H9 (cell line): Measurements from ENCODE around the gene SH2B2. TPM values are rescaled to one million over a fixed set of nuclear protein-coding genes. Genes with fewer than 3 reads are reported as not detected.

Source experiments
- DNase-seq: peaks from one replicate; pipeline ENCODE4 v3.0.0-alpha.2; 2017
- H2AFZ ChIP-seq: one replicate; pipeline ENCODE4 v1.6.1; 2013; ENCODE audit warnings: mild to moderate bottlenecking, low read length, control low read depth, moderate library complexity
- H2AK5ac ChIP-seq: 2 replicates; pipeline ENCODE4 v1.6.1; 2013; ENCODE audit warnings: low read length, control low read depth, mixed read lengths; ENCODE audit not compliant: insufficient read length
- H2BK120ac ChIP-seq: one replicate; pipeline ENCODE4 v1.6.1; 2013; ENCODE audit warnings: low read depth, mild to moderate bottlenecking, low read length, control low read depth, inconsistent platforms; ENCODE audit not compliant: poor library complexity, severe bottlenecking
- H2BK12ac ChIP-seq: 2 replicates; pipeline ENCODE4 v1.6.1; 2013; ENCODE audit warnings: low read length, control low read depth, mixed read lengths, low read depth; ENCODE audit not compliant: insufficient read length
- H2BK15ac ChIP-seq: 2 replicates; pipeline ENCODE4 v1.6.1; 2013; ENCODE audit warnings: low read depth, low read length, control low read depth
- H2BK20ac ChIP-seq: one replicate; pipeline ENCODE4 v1.6.1; 2013; ENCODE audit warnings: low read depth, mild to moderate bottlenecking, low read length, control low read depth, inconsistent platforms; ENCODE audit not compliant: poor library complexity, severe bottlenecking
- H2BK5ac ChIP-seq: 2 replicates; pipeline ENCODE4 v1.6.1; 2013; ENCODE audit warnings: low read length, control low read depth, mixed read lengths; ENCODE audit not compliant: insufficient read length
- H3K14ac ChIP-seq: 2 replicates; pipeline ENCODE4 v1.6.1; 2013; ENCODE audit warnings: low read length, control low read depth; ENCODE audit not compliant: insufficient read depth
- H3K18ac ChIP-seq: 2 replicates; pipeline ENCODE4 v1.6.1; 2013; ENCODE audit warnings: low read depth, mild to moderate bottlenecking, mixed read lengths, low read length, control low read depth; ENCODE audit not compliant: insufficient read length
- H3K23ac ChIP-seq: 2 replicates; pipeline ENCODE4 v1.6.1; 2013; ENCODE audit warnings: low read length, control low read depth, mixed read lengths, low read depth; ENCODE audit not compliant: insufficient read length
- H3K23me2 ChIP-seq: 2 replicates; pipeline ENCODE4 v1.6.1; 2013; ENCODE audit warnings: low read depth, mild to moderate bottlenecking, mixed read lengths, low read length, control low read depth; ENCODE audit not compliant: insufficient read length, poor library complexity, severe bottlenecking
- H3K27ac ChIP-seq: 2 replicates; pipeline ENCODE4 v1.5.1; 2013; ENCODE audit warnings: low read length, control low read depth, mixed read lengths, low read depth; ENCODE audit not compliant: insufficient read length
- H3K27me3 ChIP-seq: 2 replicates; pipeline ENCODE4 v1.6.1; 2013; ENCODE audit warnings: low read length, control low read depth, inconsistent platforms; ENCODE audit not compliant: insufficient read depth
- H3K4ac ChIP-seq: 2 replicates; pipeline ENCODE4 v1.6.1; 2013; ENCODE audit warnings: low read depth, mild to moderate bottlenecking, control low read depth, inconsistent platforms, low read length, moderate library complexity
- H3K4me1 ChIP-seq: 2 replicates; pipeline ENCODE4 v1.6.1; 2013; ENCODE audit warnings: low read length, control low read depth, inconsistent platforms; ENCODE audit not compliant: insufficient read depth
- H3K4me2 ChIP-seq: 2 replicates; pipeline ENCODE4 v1.6.1; 2013; ENCODE audit warnings: low read length, control low read depth, mixed read lengths; ENCODE audit not compliant: insufficient read length, insufficient read depth
- H3K56ac ChIP-seq: 2 replicates; pipeline ENCODE4 v1.6.1; 2013; ENCODE audit warnings: low read depth, mild to moderate bottlenecking, mixed read lengths, low read length, control low read depth; ENCODE audit not compliant: insufficient read length
- H3K79me1 ChIP-seq: 2 replicates; pipeline ENCODE4 v1.6.1; 2013; ENCODE audit warnings: low read depth, mild to moderate bottlenecking, moderate library complexity, low read length, control low read depth, inconsistent platforms; ENCODE audit not compliant: insufficient read depth, poor library complexity, severe bottlenecking
- H3K79me2 ChIP-seq: 2 replicates; pipeline ENCODE4 v1.6.1; 2013; ENCODE audit warnings: low read length, control low read depth, inconsistent platforms; ENCODE audit not compliant: insufficient read depth
- H3K9ac ChIP-seq: 2 replicates; pipeline ENCODE4 v1.6.1; 2013; ENCODE audit warnings: low read length, control low read depth, mixed read lengths; ENCODE audit not compliant: insufficient read length; ENCODE audit errors: extremely low read depth
- H3K9me3 ChIP-seq: one replicate; pipeline ENCODE4 v1.6.1; 2013; ENCODE audit warnings: low read depth, low read length, inconsistent platforms; ENCODE audit not compliant: control insufficient read depth
- H3T11ph ChIP-seq: one replicate; pipeline ENCODE4 v1.6.1; 2013; ENCODE audit warnings: mild to moderate bottlenecking, low read length, control low read depth, inconsistent platforms
- H4K20me1 ChIP-seq: one replicate; pipeline ENCODE4 v1.6.1; 2013; ENCODE audit not compliant: control insufficient read depth, insufficient read length, insufficient read depth
- H4K5ac ChIP-seq: 2 replicates; pipeline ENCODE4 v1.6.1; 2013; ENCODE audit warnings: low read depth, mild to moderate bottlenecking, mixed read lengths, low read length, control low read depth; ENCODE audit not compliant: insufficient read length
- H4K8ac ChIP-seq: replicated peaks from 2 replicates; pipeline ENCODE4 v1.6.1; 2013; ENCODE audit warnings: low read length, control low read depth, mixed read lengths, low read depth; ENCODE audit not compliant: insufficient read length
- H4K91ac ChIP-seq: 2 replicates; pipeline ENCODE4 v1.6.1; 2013; ENCODE audit warnings: low read depth, mild to moderate bottlenecking, moderate library complexity, mixed read lengths, low read length, control low read depth; ENCODE audit not compliant: insufficient read length
- H3K27ac Mint-ChIP-seq, 3 experiments: 2 replicates in 2 of 3; 3 replicates in 1 of 3; pipeline ENCODE4 v1.8.0; 2020 to 2021; ENCODE audit warnings: mixed read lengths in 3 of 3, mild to moderate bottlenecking in 1 of 3, moderate library complexity in 1 of 3
- H3K27me3 Mint-ChIP-seq: 2 replicates; pipeline ENCODE4 v1.8.0; 2021; ENCODE audit warnings: low read depth, mild to moderate bottlenecking, moderate library complexity, mixed read lengths
- H3K36me3 Mint-ChIP-seq, 3 experiments: 2 replicates in 2 of 3; 3 replicates in 1 of 3; pipeline ENCODE4 v1.8.0; 2020 to 2021; ENCODE audit warnings: low read depth in 3 of 3, mixed read lengths in 3 of 3; ENCODE audit not compliant: insufficient read depth in 1 of 3
- H3K4me1 Mint-ChIP-seq, 2 experiments: 2 replicates each; pipeline ENCODE4 v1.8.0; 2020; ENCODE audit warnings: mixed read lengths in 2 of 2
- H3K4me3 Mint-ChIP-seq, 2 experiments: 2 replicates in 1 of 2; 3 replicates in 1 of 2; pipeline ENCODE4 v1.8.0; 2020 to 2021; ENCODE audit warnings: mild to moderate bottlenecking in 2 of 2, mixed read lengths in 2 of 2, moderate library complexity in 1 of 2
- H3K9me3 Mint-ChIP-seq, 2 experiments: 2 replicates in 1 of 2; 3 replicates in 1 of 2; pipeline ENCODE4 v1.8.0; 2020; ENCODE audit warnings: mild to moderate bottlenecking in 2 of 2, mixed read lengths in 2 of 2, moderate library complexity in 1 of 2
- WGBS: extraction: QIAGEN DNeasy Blood & Tissue Kit; methylation state at CpG from one replicate; pipeline ENCODE4 v1.1.7; 2013; ENCODE audit warnings: missing lambda C conversion rate, low lambda C conversion rate, mixed read lengths; ENCODE audit not compliant: insufficient read length; ENCODE audit errors: extremely low coverage; 5-methylcytosine and 5-hydroxymethylcytosine counted together
- total RNA-seq: library from RNA; stranded (reverse); gene quantifications from 2 replicates; pipeline ENCODE4 v1.2.1, GENCODE V29; 2021
- TF ChIP-seq, protein P1 (sequence below): fragments of 200-600 bp; sonication (generic); conservative IDR thresholded peaks from 3 replicates; pipeline ENCODE4 v1.8.0; 2021; ENCODE audit warnings: antibody characterized with exemption, mild to moderate bottlenecking

The SH2B2 gene
- total RNA-seq, 1 experiment from 2014 or later: 10.4 TPM

DNA sequence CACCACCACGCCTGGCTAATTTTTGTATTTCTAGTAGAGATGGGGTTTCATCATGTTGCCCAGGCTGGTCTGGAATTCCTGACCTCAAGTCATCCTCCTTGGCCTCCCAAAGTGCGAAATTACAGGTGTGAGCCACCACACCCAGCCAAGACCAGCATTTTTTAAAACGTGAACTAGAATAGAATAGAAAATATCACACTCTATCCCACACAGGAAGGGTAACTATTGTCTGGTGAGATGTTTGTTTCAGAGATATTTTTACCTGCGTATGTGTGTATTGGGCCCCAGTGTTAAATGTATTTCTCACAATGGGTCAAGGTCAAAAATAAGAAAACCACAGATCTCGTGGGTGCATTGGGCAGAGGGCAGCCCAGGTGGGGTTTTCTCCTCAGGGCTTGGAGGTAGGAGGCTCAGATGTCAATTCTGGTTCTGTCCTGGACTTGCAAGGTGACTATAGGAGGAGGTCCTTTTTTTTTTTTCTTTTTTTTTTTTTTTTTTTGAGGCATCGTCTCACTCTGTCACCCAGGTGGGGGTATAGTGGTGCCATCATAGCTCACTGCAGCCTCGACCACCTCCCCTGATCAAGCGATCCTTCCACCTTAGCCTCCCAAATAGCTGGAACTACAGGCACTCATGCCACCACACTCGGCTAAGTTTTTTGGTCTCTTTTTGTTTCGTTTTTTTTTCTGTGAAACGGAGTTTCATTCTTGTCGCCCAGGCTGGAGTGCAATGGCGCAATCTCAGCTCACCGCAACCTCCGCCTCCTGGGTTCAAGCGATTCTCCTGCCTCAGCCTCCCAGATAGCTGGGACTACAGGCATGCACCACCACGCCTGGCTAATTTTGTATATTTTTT, 19.0 kb downstream of the SH2B2 start:
- H3K4me3 Mint-ChIP-seq: no peak overlapping the region
- H3K4me2 ChIP-seq: no peak overlapping the region

More for the DNA sequence above, 19.0 kb downstream of the SH2B2 start:
- H3K27ac ChIP-seq: no peak overlapping the region
- no peak overlapping the region for H3K18ac ChIP-seq
- H2BK5ac ChIP-seq: no peak overlapping the region
- H2BK20ac ChIP-seq: no peak overlapping the region
- H3K9ac ChIP-seq: no peak overlapping the region
- no peak overlapping the region for H3K4ac ChIP-seq
- no peaks in the 10 kb centered on the region for H3K9me3 ChIP-seq
- H3K56ac ChIP-seq: no peak overlapping the region
- no peak overlapping the region for H2BK12ac ChIP-seq
- H4K5ac ChIP-seq: no peak overlapping the region
- no peak overlapping the region for H3K14ac ChIP-seq
- H3K27me3 ChIP-seq: no peaks in the 10 kb centered on the region
- H4K8ac ChIP-seq: no peak overlapping the region
- no peak overlapping the region for H2BK120ac ChIP-seq
- H4K91ac ChIP-seq: no peak overlapping the region
- no peak overlapping the region for H3T11ph ChIP-seq
- no peaks in the 10 kb centered on the region for H3K9me3 Mint-ChIP-seq
- H2AFZ ChIP-seq: no peak overlapping the region
- no peaks in the 10 kb centered on the region; the same call in 1 of the 2 replicates for H3K4me1 ChIP-seq
- peaks cover 8% of the 10 kb centered on the region for H3K27me3 Mint-ChIP-seq
- H3K4me1 Mint-ChIP-seq: peaks cover 9 to 16% of the 10 kb centered on the region in 2 experiments
- H3K36me3 Mint-ChIP-seq: peaks cover 0 to 20% (median 6%) of the 10 kb centered on the region in 3 experiments; a peak in 5 of 7 replicates
- no CpG with 5 or more reads among the region's 17 CpGs for WGBS
- H3K27ac Mint-ChIP-seq: peak overlapping the region in 1 of 3 experiments; percentile 78; a peak in 1 of 7 replicates
- H3K23me2 ChIP-seq: no peaks in the 10 kb centered on the region
- H2BK15ac ChIP-seq: no peak overlapping the region
- H3K23ac ChIP-seq: no peak overlapping the region
- H3K79me1 ChIP-seq: no peaks in the 10 kb centered on the region
- H3K79me2 ChIP-seq: no peaks in the 10 kb centered on the region
- H2AK5ac ChIP-seq: no peak overlapping the region
- H4K20me1 ChIP-seq: no peaks in the 10 kb centered on the region
- TF ChIP-seq, protein P1, sequence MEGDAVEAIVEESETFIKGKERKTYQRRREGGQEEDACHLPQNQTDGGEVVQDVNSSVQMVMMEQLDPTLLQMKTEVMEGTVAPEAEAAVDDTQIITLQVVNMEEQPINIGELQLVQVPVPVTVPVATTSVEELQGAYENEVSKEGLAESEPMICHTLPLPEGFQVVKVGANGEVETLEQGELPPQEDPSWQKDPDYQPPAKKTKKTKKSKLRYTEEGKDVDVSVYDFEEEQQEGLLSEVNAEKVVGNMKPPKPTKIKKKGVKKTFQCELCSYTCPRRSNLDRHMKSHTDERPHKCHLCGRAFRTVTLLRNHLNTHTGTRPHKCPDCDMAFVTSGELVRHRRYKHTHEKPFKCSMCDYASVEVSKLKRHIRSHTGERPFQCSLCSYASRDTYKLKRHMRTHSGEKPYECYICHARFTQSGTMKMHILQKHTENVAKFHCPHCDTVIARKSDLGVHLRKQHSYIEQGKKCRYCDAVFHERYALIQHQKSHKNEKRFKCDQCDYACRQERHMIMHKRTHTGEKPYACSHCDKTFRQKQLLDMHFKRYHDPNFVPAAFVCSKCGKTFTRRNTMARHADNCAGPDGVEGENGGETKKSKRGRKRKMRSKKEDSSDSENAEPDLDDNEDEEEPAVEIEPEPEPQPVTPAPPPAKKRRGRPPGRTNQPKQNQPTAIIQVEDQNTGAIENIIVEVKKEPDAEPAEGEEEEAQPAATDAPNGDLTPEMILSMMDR: no peak
- DNase-seq: no peak
